AG09309 (cell line): Measurements from ENCODE around the gene BBLN.
"Not testable (repeated sequence)": the region's sequence is repeated elsewhere in the genome, so short reads cannot be mapped to it uniquely, and the experiment has no call there.

Source experiments
- DNase-seq: peaks from one replicate; pipeline ENCODE4 v3.0.0-alpha.2; 2010; ENCODE audit warnings: low read depth
- H3K4me3 ChIP-seq: 2 replicates; pipeline ENCODE4 v1.5.1; 2011; ENCODE audit warnings: mild to moderate bottlenecking, low read depth, low read length, moderate library complexity; ENCODE audit not compliant: control insufficient read depth
- TF ChIP-seq, protein P1 (sequence below): IDR thresholded peaks from 2 replicates; pipeline ENCODE4 v1.5.1; 2011; ENCODE audit warnings: mild to moderate bottlenecking, low read depth, low read length, inconsistent platforms; ENCODE audit not compliant: insufficient read depth, control insufficient read depth; ENCODE audit errors: missing control alignments

BBLN gene

DNA sequence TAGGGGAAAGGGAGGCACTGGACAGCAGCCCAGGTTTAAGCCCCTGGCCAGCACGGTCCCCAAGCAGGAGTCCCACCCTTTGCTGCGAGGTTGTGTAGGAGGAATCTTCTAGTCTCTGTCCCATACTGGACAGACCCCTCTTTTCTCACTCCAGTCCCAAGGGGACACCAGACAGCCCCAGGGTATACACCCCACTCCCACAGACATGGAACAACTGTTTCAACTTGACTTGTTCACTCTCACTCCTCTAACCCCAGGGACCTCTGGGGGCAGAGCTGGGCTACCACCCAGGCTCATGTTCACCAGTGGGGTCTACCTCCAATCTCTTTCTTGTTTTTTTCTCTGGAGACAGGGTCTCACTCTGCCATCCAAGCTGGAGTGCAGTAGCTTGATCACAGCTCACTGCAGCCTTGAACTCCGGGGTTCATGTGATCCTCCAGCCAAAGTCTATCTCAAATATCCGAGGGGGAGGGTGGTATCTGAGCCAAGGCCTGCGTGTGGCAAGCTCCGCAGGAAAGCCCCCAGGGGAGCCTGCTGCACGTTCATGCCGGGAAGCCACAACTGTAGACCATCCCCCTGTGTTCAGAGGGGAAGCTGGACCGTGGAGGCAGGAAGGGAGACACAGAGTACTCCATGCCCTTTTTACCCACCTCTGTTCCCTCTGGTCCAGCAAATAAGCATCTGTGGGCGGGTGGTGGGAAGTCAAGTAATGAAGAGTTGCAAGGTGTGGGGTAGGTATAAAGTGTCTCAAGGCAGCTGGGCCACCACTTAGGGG lies 34.3 kb upstream of the BBLN start:
- TF ChIP-seq, protein P1, sequence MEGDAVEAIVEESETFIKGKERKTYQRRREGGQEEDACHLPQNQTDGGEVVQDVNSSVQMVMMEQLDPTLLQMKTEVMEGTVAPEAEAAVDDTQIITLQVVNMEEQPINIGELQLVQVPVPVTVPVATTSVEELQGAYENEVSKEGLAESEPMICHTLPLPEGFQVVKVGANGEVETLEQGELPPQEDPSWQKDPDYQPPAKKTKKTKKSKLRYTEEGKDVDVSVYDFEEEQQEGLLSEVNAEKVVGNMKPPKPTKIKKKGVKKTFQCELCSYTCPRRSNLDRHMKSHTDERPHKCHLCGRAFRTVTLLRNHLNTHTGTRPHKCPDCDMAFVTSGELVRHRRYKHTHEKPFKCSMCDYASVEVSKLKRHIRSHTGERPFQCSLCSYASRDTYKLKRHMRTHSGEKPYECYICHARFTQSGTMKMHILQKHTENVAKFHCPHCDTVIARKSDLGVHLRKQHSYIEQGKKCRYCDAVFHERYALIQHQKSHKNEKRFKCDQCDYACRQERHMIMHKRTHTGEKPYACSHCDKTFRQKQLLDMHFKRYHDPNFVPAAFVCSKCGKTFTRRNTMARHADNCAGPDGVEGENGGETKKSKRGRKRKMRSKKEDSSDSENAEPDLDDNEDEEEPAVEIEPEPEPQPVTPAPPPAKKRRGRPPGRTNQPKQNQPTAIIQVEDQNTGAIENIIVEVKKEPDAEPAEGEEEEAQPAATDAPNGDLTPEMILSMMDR = no peak
- H3K4me3 ChIP-seq = peak overlapping the region; percentile 5; the same call in 1 of the 2 replicates
- DNase-seq = no peak

DNA sequence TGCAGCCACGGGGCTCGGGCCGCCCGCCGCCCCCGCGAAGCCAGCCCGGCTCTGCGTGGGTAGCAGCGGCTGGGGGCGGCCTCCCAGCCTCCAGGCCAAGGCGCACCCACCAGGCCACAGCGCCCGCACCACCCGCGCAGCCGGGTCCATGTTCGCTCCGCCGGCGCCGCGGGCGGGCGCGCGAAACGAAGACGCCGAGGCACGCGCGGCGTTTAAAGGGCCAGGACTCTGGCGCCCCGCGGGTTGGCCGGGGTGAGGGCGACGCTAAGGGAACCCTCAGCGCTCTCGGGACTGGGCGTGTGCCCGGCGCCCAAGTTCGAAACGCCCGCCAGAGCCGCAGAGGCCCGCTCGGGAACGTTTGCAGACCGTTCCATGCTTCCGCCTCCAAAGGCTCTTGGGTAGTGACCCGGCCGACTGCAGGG lies 32.5 kb upstream of the BBLN start, which contains the start of gene PTGES2:
Gene PTGES2, minus strand, starts transcription at position 162 of the 422 bp plus-strand sequence. Its CDS starts 12 bp downstream, at position 150.
- peak within 1 kb of the TSS; percentile 52 for H3K4me3 ChIP-seq
- TF ChIP-seq, protein P1 = no peak
- peak; percentile 51 for DNase-seq

DNA sequence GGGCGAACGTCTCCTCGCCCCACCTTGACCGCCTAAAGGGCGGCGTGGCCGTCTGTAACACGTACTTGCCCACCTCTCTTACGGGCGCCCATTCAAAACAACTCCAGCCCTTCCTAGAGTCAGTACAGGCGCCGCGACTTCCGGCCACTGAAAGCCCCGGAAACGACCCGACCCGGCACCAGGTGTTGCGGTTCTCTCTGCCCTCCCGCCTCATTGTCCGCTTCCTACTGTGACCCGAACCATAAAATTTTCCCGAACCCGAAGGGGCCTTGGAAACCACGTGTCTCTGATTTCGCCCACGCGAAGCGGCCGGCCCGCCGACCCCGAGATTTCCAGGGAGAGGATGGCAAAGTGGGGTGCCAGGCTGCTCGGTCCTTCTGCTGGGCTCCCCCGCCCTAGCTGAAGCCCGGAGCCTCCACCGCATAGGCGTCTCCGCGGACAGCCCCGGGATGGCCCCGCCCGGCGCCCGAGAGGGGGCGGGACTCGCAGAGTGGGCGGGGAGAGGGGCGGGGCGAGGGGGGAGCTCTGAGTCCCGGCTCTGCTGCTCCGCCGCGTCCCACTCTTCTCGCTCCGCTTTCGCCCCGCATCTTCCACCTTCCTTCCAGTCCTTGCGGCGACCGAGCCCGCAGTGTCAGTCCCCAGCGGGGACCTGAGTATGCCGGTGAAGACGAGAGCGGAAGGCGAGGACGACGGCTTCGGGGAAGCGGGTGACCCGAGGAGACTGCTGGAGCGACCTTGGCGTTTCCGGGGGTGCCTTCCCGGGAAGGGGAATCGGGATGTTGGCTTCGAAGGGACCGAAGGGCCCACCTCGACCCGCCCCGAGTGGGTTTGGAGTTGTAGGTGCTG lies 31.9 kb upstream of the BBLN start:
- TF ChIP-seq, protein P1 = no peak
- H3K4me3 ChIP-seq = peak overlapping the region; percentile 52
- DNase-seq = peak; percentile 67

DNA sequence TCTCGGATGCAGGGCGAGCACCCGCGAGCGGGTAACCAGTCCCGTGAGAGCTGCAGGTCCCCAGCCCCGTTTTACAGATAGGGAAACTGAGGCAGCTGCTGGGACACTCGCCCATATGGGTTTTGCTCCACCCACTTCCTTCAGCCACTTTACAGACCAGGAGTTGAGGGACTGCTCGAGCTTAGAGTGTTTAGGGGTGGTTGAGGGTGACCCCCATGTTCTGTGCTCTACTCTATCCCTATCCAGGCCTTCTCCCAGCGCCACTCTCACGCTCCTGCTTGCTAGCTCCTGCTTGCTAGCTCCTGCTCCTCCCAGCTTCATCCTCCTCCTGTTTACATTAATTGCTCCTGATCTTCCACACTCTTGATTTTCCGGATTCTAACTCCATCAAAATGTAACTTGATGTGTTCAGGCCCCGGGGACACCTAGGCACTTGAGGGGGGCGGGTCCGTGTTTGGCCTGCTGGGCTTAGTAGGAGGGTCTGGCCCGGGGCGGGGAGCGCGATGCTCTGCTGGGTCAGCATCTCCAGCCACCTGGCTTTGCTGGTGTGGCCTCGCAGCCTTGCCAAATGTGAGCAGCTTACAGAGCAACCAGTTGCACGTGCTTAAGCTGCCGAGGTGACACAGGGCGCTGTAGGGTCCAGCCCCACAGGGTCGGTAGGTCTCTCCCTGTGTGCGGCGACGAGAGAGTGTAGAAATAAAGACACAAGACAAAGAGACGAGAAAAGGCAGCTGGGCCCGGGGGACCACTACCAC lies 31.1 kb upstream of the BBLN start:
- no peak for DNase-seq

DNA sequence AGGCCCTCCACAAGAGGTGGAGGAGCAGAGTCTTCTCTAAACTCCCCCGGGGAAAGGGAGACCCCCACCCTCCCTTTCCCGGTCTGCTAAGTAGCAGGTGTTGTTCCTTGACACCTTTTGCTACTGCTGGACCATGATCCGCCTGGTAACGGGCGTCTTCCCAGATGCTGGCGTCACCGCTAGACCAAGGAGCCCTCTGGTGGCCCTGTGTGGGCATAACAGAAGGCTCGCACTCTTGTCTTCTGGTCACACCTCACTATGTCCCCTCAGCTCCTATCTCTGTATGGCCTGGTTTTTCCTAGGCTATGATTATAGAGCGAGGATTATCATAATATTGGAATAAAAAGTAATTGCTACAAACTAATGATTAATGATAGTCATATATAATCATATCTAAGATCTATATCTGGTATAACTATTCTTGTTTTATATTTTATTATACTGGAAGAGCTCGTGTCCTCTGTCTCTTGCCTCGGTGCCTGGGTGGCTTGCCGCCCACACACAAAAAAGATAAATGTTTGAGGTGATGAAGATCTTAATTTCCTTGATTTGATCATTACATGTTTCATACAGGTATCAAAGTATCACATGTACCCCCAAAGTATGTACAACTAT lies 30.0 kb upstream of the BBLN start:
- H3K4me3 ChIP-seq, DNase-seq: not testable (repeated sequence)
- TF ChIP-seq, protein P1 = peak; percentile 17

More for the DNA sequence above, 31.1 kb upstream of the BBLN start:
- TF ChIP-seq, protein P1 = no peak
- peak overlapping the region; percentile 52 for H3K4me3 ChIP-seq

DNA sequence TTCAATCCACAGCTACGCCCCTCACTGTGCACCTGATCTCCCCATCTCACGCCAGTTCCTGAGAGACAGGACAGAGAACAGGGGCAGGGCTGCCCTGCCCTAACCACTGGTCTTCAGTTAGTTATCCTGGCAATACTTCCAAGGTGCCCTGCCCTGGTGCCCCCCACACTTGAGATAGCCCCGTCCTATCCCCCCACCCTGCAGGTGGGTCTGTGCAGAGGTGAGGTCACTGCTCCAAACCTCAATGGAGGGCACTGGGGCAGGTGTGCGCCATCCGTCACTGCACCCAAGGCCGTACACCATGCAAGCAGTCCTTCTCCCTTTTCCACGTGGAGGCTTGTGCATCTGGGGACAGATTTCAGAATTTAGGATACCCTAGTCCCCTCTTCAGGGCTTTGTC lies 29.4 kb upstream of the BBLN start:
- not testable (repeated sequence) for H3K4me3 ChIP-seq, DNase-seq

DNA sequence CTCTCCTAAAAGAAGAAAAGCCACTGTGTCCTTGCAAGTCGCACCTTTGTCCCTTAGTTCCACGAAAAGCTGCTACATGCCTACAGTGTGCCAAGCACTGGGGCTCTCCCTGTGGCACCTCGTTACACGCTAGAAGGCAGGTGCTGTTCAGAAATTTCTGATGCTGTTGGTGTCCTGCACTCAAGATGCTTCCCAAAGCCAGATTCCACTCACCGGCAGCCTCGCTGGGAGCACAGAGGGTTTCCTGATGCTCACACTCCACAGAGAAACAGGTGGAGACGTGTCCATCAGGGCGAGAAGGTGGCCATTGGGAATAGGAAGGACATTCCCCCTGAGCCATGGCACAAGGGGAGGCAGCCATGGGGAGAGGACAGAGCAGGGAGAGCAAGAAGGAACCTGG lies 28.7 kb upstream of the BBLN start:
- not testable (repeated sequence) for H3K4me3 ChIP-seq, DNase-seq

DNA sequence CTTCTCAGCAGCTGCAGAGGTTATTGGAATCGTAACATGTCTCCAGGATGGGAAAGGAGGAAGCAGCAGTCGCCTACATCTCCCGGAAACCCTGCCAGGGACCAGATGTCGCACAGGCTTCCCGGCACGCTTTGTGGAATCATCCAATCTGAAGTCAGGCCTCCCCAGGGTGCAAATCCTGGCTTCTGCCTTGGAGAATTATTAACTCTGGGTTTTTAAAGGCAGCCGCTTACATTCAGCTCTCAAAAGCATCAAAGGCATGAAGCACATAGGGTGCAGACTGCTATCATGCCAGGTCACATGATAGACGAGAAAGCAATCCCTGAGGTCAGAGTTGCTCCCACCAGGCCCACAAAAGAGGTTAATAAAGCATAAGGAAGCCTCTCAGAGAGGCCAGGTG lies 27.9 kb upstream of the BBLN start:
- H3K4me3 ChIP-seq, DNase-seq: not testable (repeated sequence)

DNA sequence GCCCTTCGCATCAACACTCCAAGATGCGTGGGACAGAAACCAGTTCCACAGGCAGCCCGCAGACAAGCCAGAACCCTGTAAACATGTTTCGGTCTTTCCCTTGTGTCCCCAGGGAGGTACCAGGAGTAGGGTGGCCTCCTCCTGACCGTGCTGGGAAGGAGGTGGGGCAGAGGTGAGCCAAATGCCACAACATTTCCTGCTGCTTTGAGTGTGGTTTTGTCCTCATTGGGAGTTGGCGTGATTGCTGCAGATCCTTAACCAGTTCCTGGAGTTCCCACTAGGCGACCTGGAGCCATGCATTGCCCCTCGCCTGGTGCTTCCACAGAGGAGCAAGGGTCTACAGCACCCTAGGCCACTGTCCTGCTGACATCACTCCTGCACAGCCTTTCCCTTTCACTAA lies 24.5 kb upstream of the BBLN start:
- not testable (repeated sequence) for DNase-seq, H3K4me3 ChIP-seq
